Gastroesophageal sphincter (tissue), 4 donors: ENCODE measurements around the gene FRG1. TPM values are rescaled to one million over a fixed set of nuclear protein-coding genes. Genes with fewer than 3 reads are reported as not detected.
"Not testable (repeated sequence)": the region's sequence is repeated elsewhere in the genome, so short reads cannot be mapped to it uniquely, and the experiment has no call there.

Source experiments
- ATAC-seq: fragments of 150-250 bp; one replicate; pipeline ENCODE4 v1.9.1; 2016; ENCODE audit warnings: mild to moderate bottlenecking, moderate library complexity
- H3K27ac ChIP-seq, 4 donors: fragments of 200-600 bp; sonication (generic) in 3 of 4; 1 replicate in 3 of 4; 2 replicates in 1 of 4; pipeline ENCODE4 v1.5.1; 2016 to 2019
- H3K27me3 ChIP-seq: fragments of 200-600 bp; sonication (generic); one replicate; pipeline ENCODE4 v1.5.1; 2019
- H3K36me3 ChIP-seq, 2 donors: fragments of 200-600 bp; sonication (generic); one replicate each; pipeline ENCODE4 v1.5.1; 2019; ENCODE audit warnings: control low read depth in 1 of 2
- H3K4me1 ChIP-seq, 3 donors: fragments of 200-600 bp; sonication (generic); 1 replicate in 2 of 3; 2 replicates in 1 of 3; pipeline ENCODE4 v1.5.1; 2016 to 2019; ENCODE audit warnings: control low read depth in 2 of 3
- H3K4me3 ChIP-seq, 2 donors: fragments of 200-600 bp; sonication (generic); one replicate each; pipeline ENCODE4 v1.5.1; 2019; ENCODE audit warnings: mild to moderate bottlenecking in 1 of 2, moderate library complexity in 1 of 2
- H3K9me3 ChIP-seq, 3 donors: fragments of 200-600 bp; sonication (generic); one replicate each; pipeline ENCODE4 v1.5.1; 2017 to 2019; ENCODE audit warnings: control low read depth in 2 of 3
- CTCF ChIP-seq, 4 experiments: fragments of 200-600 bp in 2 of 4; fragments of 450-650 bp in 2 of 4; sonication (generic) in 1 of 4; IDR thresholded peaks; one replicate each; pipeline ENCODE4 v1.5.1; 2017 to 2019; ENCODE audit warnings: antibody characterized with exemption in 4 of 4, mild to moderate bottlenecking in 2 of 4, moderate library complexity in 2 of 4
- EP300 ChIP-seq: sonication (generic); formaldehyde crosslinking; IDR thresholded peaks from one replicate; pipeline ENCODE4 v1.6.1; 2017; ENCODE audit warnings: antibody characterized with exemption, mild to moderate bottlenecking
- POLR2A ChIP-seq, 2 donors: fragments of 450-650 bp; IDR thresholded peaks; one replicate each; pipeline ENCODE4 v1.6.1; 2017; ENCODE audit warnings: antibody characterized with exemption in 2 of 2, mild to moderate bottlenecking in 2 of 2, moderate library complexity in 1 of 2
- POLR2AphosphoS5 ChIP-seq: sonication (generic); formaldehyde crosslinking; IDR thresholded peaks from one replicate; pipeline ENCODE4 v1.6.1; 2017; ENCODE audit warnings: antibody characterized with exemption
- WGBS, 2 donors: methylation state at CpG; one replicate each; pipeline ENCODE4 v1.1.5; 2018; ENCODE audit warnings: low coverage in 1 of 2; 5-methylcytosine and 5-hydroxymethylcytosine counted together
- small RNA-seq, 4 donors: library from RNA; depleted of rRNA; stranded (forward); fragments of <200 nt; gene quantifications; one replicate each; pipeline ENCODE3, GENCODE V24; 2016
- total RNA-seq, 4 donors: library from RNA; depleted of rRNA; stranded (reverse); fragments of >200 nt; gene quantifications; one replicate each; pipeline ENCODE4 v1.1.0, GENCODE V29; 2016

FRG1 gene
- total RNA-seq, 4 donors from 2014 or later: 30.5 to 50.4 (median 41.1) TPM

GRCh38 chr4:189988877-189989431, 48.3 kb downstream of the FRG1 start:
- Histone ChIP-seq H3K9me3 (no peaks in the 10 kb centered on the region), H3K4me1 (no peaks in the 10 kb centered on the region), H3K27me3 (no peaks in the 10 kb centered on the region), H3K4me3 (no peak overlapping the region), H3K27ac (no peak overlapping the region), H3K36me3 (no peaks in the 10 kb centered on the region)
- no peak for TF ChIP-seq EP300
- TF ChIP-seq POLR2AphosphoS5: no peak
- no peak for TF ChIP-seq POLR2A (IDR thresholded peaks at IDR 0.05)
- TF ChIP-seq CTCF (IDR thresholded peaks at IDR 0.05): no peak
- ATAC-seq: no peak
- WGBS, 2 donors: 46 to 100% methylated on average over 1 to 3 of the region's 3 CpGs

GRCh38 chr4:189989941-189990340, 49.3 kb downstream of the FRG1 start:
- not testable (repeated sequence) for H3K27ac ChIP-seq, H3K9me3 ChIP-seq, H3K27me3 ChIP-seq, H3K36me3 ChIP-seq, H3K4me1 ChIP-seq, ATAC-seq, H3K4me3 ChIP-seq
- WGBS, 2 donors: 67 to 80% methylated on average over 1 of the region's 3 CpGs

Small RNA genes within 50 kb of the gene (small RNA-seq; reads per million reads assigned to genes)
- gene MLLT10P2: 0 reads per million in 4 donors

Other genes starting within 250 kb of the FRG1 start
- not detected for gene FRG2, start 86.4 kb downstream of the FRG1 start, total RNA-seq
- gene DBET, start 123.6 kb downstream of the FRG1 start, total RNA-seq: not detected
- gene DUX4, start 232.9 kb downstream of the FRG1 start, total RNA-seq: not detected